Epithelial cell of esophagus (primary cell): ENCODE results near the gene TRRAP.

ENCODE experiments used
- DNase-seq: peaks from one replicate; pipeline ENCODE4 v3.0.0; 2010; ENCODE audit warnings: low read depth
- H3K4me3 ChIP-seq: 2 replicates; pipeline ENCODE4 v1.5.1; 2011; ENCODE audit warnings: mild to moderate bottlenecking, low read length, control low read depth
- TF ChIP-seq, protein P1 (sequence below): IDR thresholded peaks from 2 replicates; pipeline ENCODE4 v1.5.1; 2011; ENCODE audit warnings: low read depth, mild to moderate bottlenecking, low read length, control low read depth, inconsistent platforms; ENCODE audit not compliant: insufficient read depth; ENCODE audit errors: missing control alignments

The TRRAP gene

DNA sequence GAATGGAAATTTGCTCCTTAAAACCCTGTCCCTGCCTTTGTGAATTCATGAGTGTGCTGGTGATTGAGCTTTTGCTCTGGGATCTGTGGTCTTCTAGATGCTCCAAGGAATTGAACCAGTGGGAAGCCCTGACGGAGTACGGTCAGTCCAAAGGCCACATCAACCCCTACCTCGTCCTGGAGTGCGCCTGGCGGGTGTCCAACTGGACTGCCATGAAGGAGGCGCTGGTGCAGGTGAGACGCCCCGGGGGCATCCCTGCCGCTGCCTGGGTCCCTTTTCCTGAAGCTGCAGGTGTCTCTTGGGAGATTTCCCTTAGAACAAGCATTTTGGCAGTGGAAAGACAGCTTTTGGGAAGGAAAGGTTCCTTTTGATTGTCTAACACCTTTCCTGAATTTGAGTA lies 100.3 kb downstream of the TRRAP start:
- H3K4me3 ChIP-seq, result no peak overlapping the region
- no peak for DNase-seq
- TF ChIP-seq, protein P1, sequence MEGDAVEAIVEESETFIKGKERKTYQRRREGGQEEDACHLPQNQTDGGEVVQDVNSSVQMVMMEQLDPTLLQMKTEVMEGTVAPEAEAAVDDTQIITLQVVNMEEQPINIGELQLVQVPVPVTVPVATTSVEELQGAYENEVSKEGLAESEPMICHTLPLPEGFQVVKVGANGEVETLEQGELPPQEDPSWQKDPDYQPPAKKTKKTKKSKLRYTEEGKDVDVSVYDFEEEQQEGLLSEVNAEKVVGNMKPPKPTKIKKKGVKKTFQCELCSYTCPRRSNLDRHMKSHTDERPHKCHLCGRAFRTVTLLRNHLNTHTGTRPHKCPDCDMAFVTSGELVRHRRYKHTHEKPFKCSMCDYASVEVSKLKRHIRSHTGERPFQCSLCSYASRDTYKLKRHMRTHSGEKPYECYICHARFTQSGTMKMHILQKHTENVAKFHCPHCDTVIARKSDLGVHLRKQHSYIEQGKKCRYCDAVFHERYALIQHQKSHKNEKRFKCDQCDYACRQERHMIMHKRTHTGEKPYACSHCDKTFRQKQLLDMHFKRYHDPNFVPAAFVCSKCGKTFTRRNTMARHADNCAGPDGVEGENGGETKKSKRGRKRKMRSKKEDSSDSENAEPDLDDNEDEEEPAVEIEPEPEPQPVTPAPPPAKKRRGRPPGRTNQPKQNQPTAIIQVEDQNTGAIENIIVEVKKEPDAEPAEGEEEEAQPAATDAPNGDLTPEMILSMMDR, result no peak

DNA sequence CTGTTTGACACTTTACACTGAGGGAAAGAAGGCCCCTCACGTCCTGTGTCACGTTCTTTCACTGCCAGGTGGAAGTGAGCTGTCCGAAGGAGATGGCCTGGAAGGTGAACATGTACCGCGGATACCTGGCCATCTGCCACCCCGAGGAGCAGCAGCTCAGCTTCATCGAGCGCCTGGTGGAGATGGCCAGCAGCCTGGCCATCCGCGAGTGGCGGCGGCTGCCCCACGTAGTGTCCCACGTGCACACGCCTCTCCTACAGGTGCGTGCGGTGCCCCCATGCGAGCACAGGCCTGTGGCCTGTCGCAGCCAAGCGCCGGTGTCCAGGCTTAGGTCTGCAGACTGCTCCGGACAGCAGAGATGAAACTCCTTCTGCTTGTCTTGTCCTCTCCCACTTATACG lies 103.4 kb downstream of the TRRAP start:
- no peak for DNase-seq
- TF ChIP-seq, protein P1, result no peak
- H3K4me3 ChIP-seq, result no peak overlapping the region

DNA sequence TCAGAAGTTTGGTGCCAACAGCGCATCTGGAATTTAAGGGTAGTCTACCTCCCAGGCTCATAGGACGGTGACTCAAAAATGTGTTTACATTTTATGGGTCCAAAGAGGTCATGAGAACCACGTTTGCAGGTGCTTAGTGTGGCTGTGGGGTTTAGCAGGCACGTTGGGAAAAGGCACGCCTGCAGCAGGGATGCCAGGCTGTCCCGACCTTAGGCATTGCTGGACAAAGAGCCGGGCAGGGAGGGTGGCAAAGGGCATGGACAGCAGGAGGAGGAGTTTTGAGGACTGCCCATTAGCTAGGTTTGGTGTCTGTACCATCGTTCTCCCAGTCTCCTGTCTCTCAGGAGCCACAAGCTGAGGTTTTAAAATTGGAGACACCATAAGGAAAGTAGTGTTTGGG lies 104.4 kb downstream of the TRRAP start:
- no peak for DNase-seq
- TF ChIP-seq, protein P1, result no peak
- H3K4me3 ChIP-seq, result no peak overlapping the region

DNA sequence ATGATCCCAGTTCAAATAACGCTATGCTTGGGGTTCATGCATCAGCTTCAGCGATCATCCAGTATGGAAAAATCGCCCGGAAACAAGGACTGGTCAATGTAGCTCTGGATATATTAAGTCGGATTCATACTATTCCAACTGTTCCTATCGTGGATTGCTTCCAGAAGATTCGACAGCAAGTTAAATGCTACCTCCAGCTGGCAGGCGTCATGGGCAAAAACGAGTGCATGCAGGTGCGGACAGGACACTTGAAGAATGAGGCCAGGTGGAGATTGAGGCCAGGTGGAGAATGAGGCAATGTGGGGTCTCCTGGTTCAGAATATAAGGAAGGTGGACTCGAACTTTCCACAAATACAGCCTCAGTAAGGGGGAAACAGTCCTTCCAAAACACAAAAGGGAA lies 105.8 kb downstream of the TRRAP start:
- no peak overlapping the region for H3K4me3 ChIP-seq
- TF ChIP-seq, protein P1, result no peak
- no peak for DNase-seq

DNA sequence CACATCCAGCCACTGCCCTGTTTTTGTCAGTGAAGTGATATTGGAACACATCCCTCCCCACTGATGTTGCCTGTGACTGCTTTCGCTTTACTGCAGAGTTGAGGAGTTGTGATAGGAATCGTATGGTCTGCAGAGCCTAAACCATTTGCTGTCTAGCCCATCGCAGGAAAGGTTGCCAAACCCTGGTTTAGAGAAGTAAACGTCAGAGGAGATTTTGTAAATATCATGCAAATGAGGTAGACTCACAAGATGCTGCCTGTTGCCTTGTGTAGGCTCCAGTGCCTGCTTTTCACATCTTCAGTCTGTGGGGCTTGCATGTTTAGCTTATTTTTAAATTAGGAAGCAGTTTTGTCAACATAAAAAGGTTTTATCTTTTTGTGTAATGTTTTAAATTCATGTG lies 107.1 kb downstream of the TRRAP start:
- DNase-seq, result no peak
- no peak overlapping the region for H3K4me3 ChIP-seq
- TF ChIP-seq, protein P1, result no peak

DNA sequence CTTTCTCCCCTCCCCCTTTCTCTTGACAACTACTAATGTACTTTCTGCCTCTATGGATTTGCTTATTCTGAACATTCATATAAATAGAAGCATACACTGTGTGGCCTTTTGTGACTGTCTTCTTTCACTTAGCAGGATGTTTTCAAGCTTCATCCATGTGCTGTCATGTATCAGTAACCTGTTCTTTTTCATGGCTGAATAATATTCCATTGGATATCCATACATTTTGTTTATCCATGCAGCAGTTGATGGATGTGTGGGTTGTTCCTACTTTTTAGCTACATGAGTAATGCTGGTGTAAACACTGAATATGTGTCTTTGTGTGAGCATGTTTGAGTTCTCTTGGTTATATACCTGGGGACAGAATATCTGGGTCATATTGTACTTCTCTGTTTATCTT lies 107.6 kb downstream of the TRRAP start:
- no peak overlapping the region for H3K4me3 ChIP-seq
- TF ChIP-seq, protein P1, result no peak
- DNase-seq, result no peak

DNA sequence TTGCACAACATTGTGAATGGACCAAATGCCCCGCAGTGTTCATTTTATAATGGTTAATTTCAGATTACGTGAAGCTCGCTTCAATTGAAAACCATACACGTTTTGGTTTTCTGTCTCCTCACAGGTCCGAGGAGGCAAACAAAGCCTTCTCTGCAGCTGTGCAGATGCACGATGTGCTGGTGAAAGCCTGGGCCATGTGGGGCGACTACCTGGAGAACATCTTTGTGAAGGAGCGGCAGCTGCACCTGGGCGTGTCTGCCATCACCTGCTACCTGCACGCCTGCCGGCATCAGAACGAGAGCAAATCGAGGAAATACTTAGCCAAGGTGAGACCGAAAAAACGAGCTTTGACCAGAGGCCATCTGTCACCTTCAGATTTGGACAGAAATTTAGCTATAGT lies 110.3 kb downstream of the TRRAP start:
- H3K4me3 ChIP-seq, result no peak overlapping the region
- TF ChIP-seq, protein P1, result no peak
- no peak for DNase-seq
